HG02678 (cell line): ENCODE measurements around the gene VPS4A.
"Not testable (repeated sequence)": the region's sequence is repeated elsewhere in the genome, so short reads cannot be mapped to it uniquely, and the experiment has no call there.

Experiments used
- ATAC-seq: cut with Tn5 transposase; IDR thresholded peaks from one replicate; pipeline ENCODE4 v1.9.1; 2021; ENCODE audit warnings: mild to moderate bottlenecking, moderate library complexity; ENCODE audit not compliant: unreplicated experiment

VPS4A gene

GRCh38 chr16:69310653-69311532 is at the start of gene VPS4A:
Gene VPS4A, plus strand, starts transcription at chr16:69311350. Its CDS starts 162 bp downstream, at chr16:69311512.
- ATAC-seq = peak; percentile 94

- ATAC-seq = no peak
Observed at GRCh38 chr16:69266334-69267063, 44.7 kb upstream of the VPS4A start.

GRCh38 chr16:69267633-69268032 is 43.5 kb upstream of the VPS4A start:
- ATAC-seq = no peak

GRCh38 chr16:69270395-69270794 is 40.8 kb upstream of the VPS4A start:
- no peak for ATAC-seq

- no peak for ATAC-seq
Observed at GRCh38 chr16:69270831-69271230, 40.3 kb upstream of the VPS4A start.

- no peak for ATAC-seq
Observed at GRCh38 chr16:69273009-69273408, 38.1 kb upstream of the VPS4A start.

GRCh38 chr16:69274699-69275235 is 36.4 kb upstream of the VPS4A start:
- ATAC-seq = no peak

- ATAC-seq = no peak
Observed at GRCh38 chr16:69276148-69277115, 34.7 kb upstream of the VPS4A start.

- no peak for ATAC-seq
Observed at GRCh38 chr16:69277413-69277812, 33.7 kb upstream of the VPS4A start.

- no peak for ATAC-seq
Observed at GRCh38 chr16:69283851-69284250, 27.3 kb upstream of the VPS4A start.

GRCh38 chr16:69285240-69285639 is 25.9 kb upstream of the VPS4A start:
- no peak for ATAC-seq

- ATAC-seq = no peak
Observed at GRCh38 chr16:69286941-69287713, 24.0 kb upstream of the VPS4A start.

GRCh38 chr16:69291657-69292056 is 19.5 kb upstream of the VPS4A start:
- ATAC-seq = not testable (repeated sequence)

- no peak for ATAC-seq
Observed at GRCh38 chr16:69293401-69293800, 17.7 kb upstream of the VPS4A start.

GRCh38 chr16:69294051-69294450 is 17.1 kb upstream of the VPS4A start:
- no peak for ATAC-seq

- ATAC-seq = not testable (repeated sequence)
Observed at GRCh38 chr16:69296771-69297170, 14.4 kb upstream of the VPS4A start.

GRCh38 chr16:69298261-69298660 is 12.9 kb upstream of the VPS4A start:
- ATAC-seq = no peak

- ATAC-seq = no peak
Observed at GRCh38 chr16:69301187-69301586, 10.0 kb upstream of the VPS4A start.

- ATAC-seq = no peak
Observed at GRCh38 chr16:69301861-69302260, 9.3 kb upstream of the VPS4A start.

GRCh38 chr16:69302301-69302700 is 8.8 kb upstream of the VPS4A start:
- no peak for ATAC-seq
